G401 (cell line): ENCODE measurements around the gene MUC22. TPM values are rescaled to one million over a fixed set of nuclear protein-coding genes. Genes with fewer than 3 reads are reported as not detected.
"Not testable (repeated sequence)": the region's sequence is repeated elsewhere in the genome, so short reads cannot be mapped to it uniquely, and the experiment has no call there.

Experiments used
- DNase-seq: peaks from one replicate; pipeline ENCODE4 v3.0.0-alpha.2; 2015; ENCODE audit warnings: low spot score
- in situ Hi-C: cut with HindIII; loops from 2 replicates; pipeline ENCODE4 v1.10.0; 2016; ENCODE audit warnings: low sequenced_read_pairs, mixed read lengths
- total RNA-seq: library from RNA; depleted of rRNA; stranded (reverse); fragments of >200 nt; shearing (Covaris generic); gene quantifications from 2 replicates; pipeline ENCODE4 v1.2.3, GENCODE V29; 2014

MUC22 gene
- total RNA-seq, 1 experiment from 2014 or later, result not detected

DNA sequence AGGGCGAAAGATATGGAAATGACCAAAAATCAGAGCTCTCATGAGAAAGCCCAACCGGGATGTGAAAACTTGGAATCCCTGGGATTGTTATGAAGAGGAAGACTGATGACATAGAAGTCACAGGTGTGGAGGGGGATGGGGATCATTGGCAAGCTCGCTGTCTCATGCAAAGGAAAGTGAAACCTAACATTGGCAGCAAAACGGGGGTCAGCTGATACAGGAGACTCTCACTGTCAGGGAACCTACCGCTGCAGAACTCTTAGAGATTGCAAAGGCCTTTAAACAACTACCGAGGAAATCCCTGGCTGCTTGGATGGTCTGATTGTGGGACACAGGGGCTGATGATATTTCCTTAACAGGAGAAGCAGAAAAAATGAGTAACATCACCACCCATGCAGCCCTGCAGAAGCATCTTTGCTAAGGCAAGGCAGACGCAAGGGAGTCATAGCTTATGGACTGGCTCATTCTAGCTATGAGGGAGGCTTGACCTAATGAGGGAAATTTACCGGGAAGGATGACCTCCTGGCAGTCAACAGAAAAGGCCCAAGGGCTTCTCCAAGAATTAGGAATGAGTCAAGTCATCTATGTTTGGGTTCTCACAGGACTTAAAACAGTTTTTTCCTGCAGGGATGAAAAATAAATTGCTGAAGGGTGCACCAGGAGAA lies 19.7 kb upstream of the MUC22 start:
- in situ Hi-C loops, result no loop called here
- DNase-seq, result no peak

DNA sequence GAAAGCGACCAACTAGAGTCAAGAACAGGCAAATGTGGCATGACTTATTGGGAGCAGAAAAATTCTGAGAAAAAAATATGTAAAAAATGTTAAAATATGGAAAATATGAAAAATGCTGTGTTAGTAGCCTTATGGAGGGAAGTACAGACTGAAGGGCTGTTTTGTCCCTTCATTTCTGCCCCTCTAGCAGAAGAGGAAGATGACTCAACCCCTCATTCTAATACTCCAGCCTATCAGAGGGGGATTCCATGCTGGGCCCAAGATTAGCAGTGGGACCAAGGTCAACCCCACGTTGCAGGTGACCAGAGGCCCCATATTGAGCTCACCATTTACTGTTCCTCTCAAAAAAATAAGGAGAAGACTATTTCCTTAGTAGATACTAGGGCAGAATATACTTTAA lies 18.4 kb upstream of the MUC22 start:
- in situ Hi-C loops, result no loop called here
- no peak for DNase-seq

DNA sequence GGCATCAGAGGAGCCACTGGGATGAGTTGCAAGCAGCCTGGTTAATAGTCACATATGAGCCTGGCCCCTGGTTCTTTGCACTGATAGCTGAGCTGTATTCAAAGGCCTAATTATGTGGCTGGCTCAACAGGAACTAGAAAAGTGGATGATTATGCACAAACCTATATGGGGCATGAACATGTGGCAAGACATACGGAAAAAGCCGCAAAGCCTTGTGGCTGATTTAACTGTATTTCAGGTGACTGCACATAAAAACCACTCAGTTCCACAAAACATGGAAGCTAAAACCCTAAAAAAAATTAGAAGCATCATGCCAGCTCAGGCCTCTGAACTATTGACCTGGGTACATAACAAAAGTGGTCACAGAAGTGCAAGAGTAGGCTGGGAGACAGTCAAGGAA lies 13.0 kb upstream of the MUC22 start:
- in situ Hi-C loops, result no loop called here

DNA sequence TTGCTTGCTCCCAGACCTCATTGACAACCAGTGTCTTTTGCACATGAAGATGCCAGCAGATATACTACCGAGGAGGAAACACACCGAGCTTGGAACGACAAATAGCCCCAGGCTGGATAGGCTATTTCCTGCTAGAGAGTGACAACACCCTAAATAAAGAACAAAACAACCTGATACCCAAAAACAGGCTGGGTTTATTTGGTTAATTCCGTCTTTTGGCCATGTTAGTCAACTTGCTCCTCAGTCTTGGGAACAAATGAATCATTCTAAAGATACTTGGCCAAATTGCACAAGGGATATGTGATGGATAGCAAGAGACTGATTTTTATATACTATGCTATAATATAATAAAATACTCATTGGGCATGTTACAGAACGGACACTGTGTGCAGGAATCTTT lies 11.5 kb upstream of the MUC22 start:
- no peak for DNase-seq
- in situ Hi-C loops, result no loop called here

More for the DNA sequence above, 13.0 kb upstream of the MUC22 start:
- DNase-seq, result no peak

- DNase-seq, in situ Hi-C loops: not testable (repeated sequence)
These were observed 10.0 kb upstream of the MUC22 start for GRCh38 chr6:31000067-31000860.

- in situ Hi-C loops, result no loop called here
- DNase-seq, result no peak
These were observed 8.9 kb upstream of the MUC22 start for GRCh38 chr6:31001281-31001888.

DNA sequence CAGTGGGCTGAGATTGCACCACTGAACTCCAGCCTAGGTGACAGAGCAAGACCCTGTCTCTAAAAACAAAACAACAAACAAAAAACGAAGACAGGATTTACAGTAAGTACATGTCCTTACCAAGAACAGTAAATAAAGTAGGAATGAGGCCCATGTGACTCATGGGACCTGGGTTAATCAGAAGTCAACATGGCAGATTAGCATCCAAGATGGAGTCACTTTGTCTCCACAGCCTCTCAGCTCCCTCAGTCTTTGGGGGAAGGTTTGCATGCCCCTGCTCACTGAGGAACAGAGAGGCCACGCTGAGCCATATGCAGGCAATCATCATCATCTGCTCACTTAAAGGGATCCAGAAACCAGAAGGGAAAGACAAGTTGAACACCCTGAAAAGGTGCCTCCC lies 7.8 kb upstream of the MUC22 start:
- in situ Hi-C loops, result no loop called here
- DNase-seq, result no peak

DNA sequence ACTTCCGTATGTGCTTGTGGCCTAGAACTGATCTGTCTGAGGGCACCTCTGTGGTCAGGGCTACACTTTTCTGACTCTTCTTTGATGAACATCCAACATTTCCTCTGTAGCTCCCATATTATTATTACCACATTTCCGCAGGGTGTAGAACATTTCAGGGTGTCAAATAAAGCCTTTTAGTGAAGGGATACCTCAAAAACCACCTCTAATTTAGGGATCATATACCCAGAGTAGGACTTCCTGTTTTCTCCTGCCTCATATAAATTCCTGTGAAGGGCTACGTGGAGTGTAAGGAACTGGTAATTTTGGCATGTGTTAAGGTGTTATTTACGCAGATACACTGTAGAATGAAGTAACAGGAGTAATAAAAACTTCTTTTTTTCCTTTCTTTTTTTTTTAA lies 5.5 kb upstream of the MUC22 start:
- DNase-seq, result no peak
- in situ Hi-C loops, result no loop called here

DNA sequence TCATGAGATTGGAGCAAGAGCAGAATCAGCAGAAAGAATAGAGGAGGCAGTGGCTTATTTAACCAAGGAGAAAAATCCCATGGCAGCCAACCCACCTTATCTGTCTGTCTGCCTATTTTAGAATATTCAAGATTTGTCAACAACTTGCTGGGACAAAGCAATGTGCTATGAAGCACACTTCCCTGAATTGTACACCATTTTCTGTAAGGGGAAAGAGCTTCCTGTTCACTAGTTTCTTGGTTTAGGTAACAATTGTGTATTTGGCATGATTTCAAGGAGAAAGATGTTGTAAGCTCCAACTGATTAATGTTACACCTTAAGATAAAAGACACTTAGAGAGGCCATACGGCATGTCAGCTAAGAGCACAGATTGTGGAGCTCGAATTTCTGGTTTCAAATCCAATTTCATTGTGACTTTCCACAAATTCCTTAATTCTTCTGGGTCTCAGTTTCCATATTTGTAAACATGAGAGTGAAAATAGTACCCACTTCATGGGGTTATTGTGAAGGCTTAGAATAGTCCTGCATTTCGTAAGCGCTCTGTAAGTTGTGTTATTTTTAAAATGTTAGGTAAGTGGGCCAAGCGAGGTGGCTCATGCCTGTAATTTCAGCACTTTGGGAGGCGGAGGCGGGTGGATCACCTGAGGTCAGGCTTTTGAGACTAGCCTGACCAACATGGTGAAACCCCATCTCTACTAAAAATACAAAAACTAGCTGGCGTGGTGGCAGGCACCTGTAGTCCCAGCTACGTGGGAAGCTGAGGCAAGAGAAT lies 4.8 kb upstream of the MUC22 start:
- DNase-seq, result no peak
- in situ Hi-C loops, result no loop called here

DNA sequence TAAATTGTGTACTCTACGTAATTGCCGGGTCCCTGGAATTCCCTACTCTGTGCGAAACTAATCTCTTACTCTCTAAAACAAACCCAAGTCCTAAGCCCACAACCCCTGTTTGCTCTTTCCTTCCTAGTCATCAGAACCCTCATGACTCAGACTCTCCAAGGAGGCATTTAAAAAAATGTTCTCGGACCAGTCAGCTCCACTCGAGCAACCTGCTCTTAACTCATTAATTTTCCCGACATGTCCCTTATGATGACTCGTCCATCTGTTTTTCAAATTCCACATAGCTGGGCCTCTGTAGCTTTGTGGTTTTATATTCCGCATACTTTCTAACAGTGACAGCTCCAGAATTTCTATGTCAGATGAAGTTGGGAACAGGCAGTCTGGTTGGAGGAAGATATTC lies 2.6 kb upstream of the MUC22 start:
- DNase-seq, result no peak
- in situ Hi-C loops, result no loop called here

DNA sequence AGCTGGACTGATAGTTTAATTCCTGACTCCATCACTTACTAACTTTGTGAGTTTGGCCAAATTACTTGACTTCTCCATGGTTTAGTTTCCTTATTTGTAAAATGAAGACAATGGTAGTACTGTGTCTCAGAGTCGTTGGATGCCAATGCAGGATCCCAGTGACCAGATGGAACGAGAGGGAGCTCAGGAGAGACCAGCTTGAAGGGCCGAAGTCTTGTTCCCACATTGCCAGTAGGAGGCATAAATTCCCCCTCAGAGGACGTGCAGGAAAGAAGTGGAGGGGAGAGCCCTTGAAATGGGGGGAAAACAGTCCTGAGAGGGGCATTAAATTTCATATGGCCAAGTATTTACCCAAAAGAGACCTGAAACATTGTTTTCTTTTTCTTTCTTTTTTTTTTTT lies 2.1 kb upstream of the MUC22 start:
- in situ Hi-C loops, result no loop called here
- no peak for DNase-seq

DNA sequence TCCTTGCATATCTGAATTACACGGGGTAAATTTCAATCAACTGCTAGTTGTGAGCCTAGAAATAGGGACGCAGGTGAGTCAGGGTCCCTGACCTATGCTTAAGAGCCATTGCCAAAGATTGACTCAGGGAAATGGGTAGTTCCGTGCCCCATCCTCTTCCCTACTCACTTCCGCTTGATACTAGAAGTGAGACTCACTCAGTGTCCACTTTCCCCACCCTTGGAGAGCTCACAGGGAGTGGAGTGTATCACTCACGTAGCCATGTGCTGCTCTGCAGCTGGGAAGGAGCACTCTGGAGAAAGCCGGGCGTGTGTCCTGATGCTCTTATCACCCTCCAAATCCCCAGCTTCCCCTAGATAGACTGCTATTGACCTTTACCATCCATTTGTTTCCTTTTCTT lies 543 bp upstream of the MUC22 start:
- in situ Hi-C loops, result no loop called here
- DNase-seq, result no peak

DNA sequence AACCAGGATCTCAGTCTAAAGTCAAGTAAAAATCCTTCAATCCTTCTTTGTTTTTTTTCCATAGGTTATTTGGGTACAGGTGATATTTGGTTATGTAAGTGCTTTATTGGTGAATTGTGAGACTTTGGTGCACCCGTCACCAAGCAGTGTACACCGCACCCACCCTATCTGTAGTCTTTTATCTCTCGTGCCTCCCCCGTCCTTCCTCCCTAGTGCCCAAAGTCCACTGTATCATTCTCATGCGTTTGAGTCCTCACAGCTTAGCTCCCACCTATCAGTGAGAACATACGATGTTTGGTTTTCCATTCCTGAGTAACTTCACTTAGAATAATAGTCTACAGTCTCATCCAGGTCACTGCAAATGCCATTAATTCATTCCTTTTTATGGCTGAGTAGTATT lies 879 bp downstream of the MUC22 start:
- in situ Hi-C loops, result no loop called here

GRCh38 chr6:31016659-31017299 lies 6.5 kb downstream of the MUC22 start:
- in situ Hi-C loops, result no loop called here
- no peak for DNase-seq

More for the DNA sequence above, 879 bp downstream of the MUC22 start:
- no peak for DNase-seq

DNA sequence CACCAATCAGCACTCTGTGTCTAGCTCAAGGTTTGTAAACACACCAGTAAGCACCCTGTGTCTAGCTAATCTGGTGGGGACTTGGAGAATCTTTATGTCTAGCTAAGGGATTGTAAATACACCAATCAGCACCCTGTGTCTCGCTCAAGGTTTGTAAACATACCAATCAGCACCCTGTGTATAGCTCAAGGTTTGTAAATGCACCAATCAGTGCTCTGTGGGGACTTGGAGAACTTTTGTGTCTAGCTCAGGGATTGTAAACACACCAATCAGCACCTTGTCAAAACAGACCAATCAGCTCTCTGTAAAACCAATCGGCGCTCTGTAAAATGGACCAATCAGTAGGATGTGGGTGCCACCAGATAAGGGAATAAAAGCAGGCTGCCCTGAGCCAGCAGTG lies 7.2 kb downstream of the MUC22 start:
- DNase-seq, in situ Hi-C loops: not testable (repeated sequence)

GRCh38 chr6:31020057-31020456 lies 9.8 kb downstream of the MUC22 start:
- in situ Hi-C loops, result no loop called here

GRCh38 chr6:31020631-31021255 lies 10.5 kb downstream of the MUC22 start:
- DNase-seq, in situ Hi-C loops: not testable (repeated sequence)

More at GRCh38 chr6:31020057-31020456, 9.8 kb downstream of the MUC22 start:
- DNase-seq, result no peak

- DNase-seq, in situ Hi-C loops: not testable (repeated sequence)
These were observed 11.6 kb downstream of the MUC22 start for GRCh38 chr6:31021705-31022531.
